ENCODE results near the gene CCDC12. TPM values are rescaled to one million over a fixed set of nuclear protein-coding genes. Genes with fewer than 3 reads are reported as not detected.

CCDC12 gene
- total and polyA plus RNA-seq, 9 of the 15 experiments (the other 6 are each of a cell fraction or from before 2014, with no cell fraction given), result 8.9 to 201 (median 86.9) TPM

DNA sequence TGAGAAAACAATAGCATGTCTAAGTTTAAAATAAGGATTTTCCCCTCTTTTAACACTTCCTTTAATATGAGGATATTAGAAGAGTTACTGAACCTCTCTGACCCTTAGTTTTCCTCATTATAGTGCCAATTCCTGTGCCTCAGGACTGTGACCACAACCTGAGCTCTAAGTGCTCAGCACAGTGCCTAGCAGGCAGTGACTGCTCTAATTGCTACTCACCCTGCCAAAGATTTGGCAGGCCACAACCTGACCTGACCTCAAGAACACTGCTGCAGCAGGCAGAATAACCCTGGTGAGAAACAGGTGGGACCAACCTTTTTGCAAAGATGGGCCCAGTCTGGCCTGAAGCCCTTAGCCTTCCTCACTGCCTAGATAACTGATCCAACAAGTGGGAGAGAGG is 38.6 kb upstream of the CCDC12 start:
- ChIA-PET POLR2A (interaction anchor here (0.7 kb wide), 1 partner anchor 31 kb away, joined by 5 read pairs; no protein-coding TSS in a partner anchor), CTCF (ENCODE audit: low intra/inter-chr PET ratio) (no interaction called here)
- no peak overlapping the region for H3K9ac ChIP-seq (ENCODE audit: insufficient read depth in 1 of 2, low read depth in 2 of 2, low read length in 2 of 2)

DNA sequence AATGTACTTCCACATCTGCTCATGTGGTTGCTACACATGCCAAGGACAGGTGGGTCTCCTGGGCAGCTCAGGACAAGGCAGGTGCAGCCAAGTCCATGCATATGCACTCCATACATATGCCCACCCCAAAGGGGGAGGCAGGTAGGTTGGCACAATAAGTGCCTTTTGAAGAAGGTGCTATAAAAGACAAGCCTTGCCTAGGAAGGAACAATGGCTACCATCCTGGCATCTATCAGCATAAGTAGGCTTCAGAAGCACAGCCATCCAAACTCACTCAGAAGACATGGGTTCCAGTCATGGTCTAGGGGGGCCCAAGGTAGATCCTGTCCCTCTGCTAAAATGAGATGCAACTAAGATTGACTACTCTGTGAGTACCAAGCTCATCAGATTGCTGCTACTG is 37.5 kb upstream of the CCDC12 start:
- H3K9me3 ChIP-seq (replicated peaks; ENCODE audit: control insufficient read depth, insufficient read depth, low read depth, low read length), result no peaks in the 10 kb centered on the region
- DNase-seq (ENCODE audit: extremely low read depth in 1 of 4, low spot score in 3 of 4) (no peak), FAIRE-seq (no peak), ATAC-seq (no peak)
- peaks cover 14 to 27% of the 10 kb centered on the region in 2 experiments for H3K4me1 ChIP-seq (replicated peaks in 1 of 2; ENCODE audit: control insufficient read depth in 2 of 2, insufficient read depth in 2 of 2, low read length in 2 of 2)
- no peak overlapping the region for H3K9ac ChIP-seq (ENCODE audit: insufficient read depth in 1 of 2, low read depth in 2 of 2, low read length in 2 of 2)
- ChIA-PET CTCF (ENCODE audit: low intra/inter-chr PET ratio) (interaction anchor here (0.7 kb wide), 1 partner anchor 252 kb away, joined by 3 read pairs; no protein-coding TSS in a partner anchor), POLR2A (no interaction called here)
- H2AFZ ChIP-seq (ENCODE audit: low read depth, low read length), result no peak overlapping the region
- no peaks in the 10 kb centered on the region for H3K79me2 ChIP-seq (ENCODE audit: control insufficient read depth, insufficient read depth, low read length)
- no peaks in the 10 kb centered on the region for H4K20me1 ChIP-seq (replicated peaks; ENCODE audit: control insufficient read depth, insufficient read depth, low read length)
- no TSS peak for BruUV-seq (replicated peaks)
- no peaks in the 10 kb centered on the region for H3K27me3 ChIP-seq (ENCODE audit: control insufficient read depth in 2 of 2, insufficient read depth in 2 of 2, low read length in 2 of 2)
- intact Hi-C loops (cut with micrococcal nuclease) (loop anchor here (10.0 kb wide), 2 partner anchors 311 to 361 kb away; no protein-coding TSS in a partner anchor), in situ Hi-C loops (cut with MboI) (no loop called here)
- no peaks in the 10 kb centered on the region for H3K9me1 ChIP-seq (ENCODE audit: control insufficient read depth, insufficient read depth, low read length)
- no peak for TF ChIP-seq HMGN3 (IDR thresholded peaks at IDR 0.05; ENCODE audit: borderline replicate concordance, extremely low read depth, insufficient read length, low read depth, low read length)
- TF ChIP-seq POLR2AphosphoS5 (IDR thresholded peaks at IDR 0.05; ENCODE audit: control insufficient read depth, insufficient read depth, low read depth, low read length), result peak; percentile 3; the same call in 1 of the 2 replicates
- no peak overlapping the region for H3K4me2 ChIP-seq (ENCODE audit: insufficient read depth, low read length)
- no peak overlapping the region for H3K4me3 ChIP-seq
- no peak overlapping the region for H3K27ac ChIP-seq (ENCODE audit: extremely low read depth, low read depth, low read length)
- peaks cover 56% of the 10 kb centered on the region for H3K36me3 ChIP-seq (ENCODE audit: control insufficient read depth, insufficient read depth, low read length)

More for the DNA sequence above, 38.6 kb upstream of the CCDC12 start:
- H3K9me3 ChIP-seq (replicated peaks; ENCODE audit: control insufficient read depth, insufficient read depth, low read depth, low read length), result no peaks in the 10 kb centered on the region
- H3K9me1 ChIP-seq (ENCODE audit: control insufficient read depth, insufficient read depth, low read length), result no peaks in the 10 kb centered on the region
- H4K20me1 ChIP-seq (replicated peaks; ENCODE audit: control insufficient read depth, insufficient read depth, low read length), result no peaks in the 10 kb centered on the region
- in situ Hi-C loops (cut with MboI) (no loop called here), intact Hi-C loops (cut with micrococcal nuclease) (loop anchor here (10.0 kb wide), 2 partner anchors 310 to 360 kb away; no protein-coding TSS in a partner anchor)
- BruUV-seq (replicated peaks), result no TSS peak
- ATAC-seq (no peak), DNase-seq (ENCODE audit: extremely low read depth in 1 of 4, low spot score in 3 of 4) (no peak), FAIRE-seq (no peak)
- H2AFZ ChIP-seq (ENCODE audit: low read depth, low read length), result no peak overlapping the region
- TF ChIP-seq RAD21 (CRISPR knock-in tag; conservative IDR thresholded peaks at IDR 0.05 in 1 of 2, IDR thresholded peaks at IDR 0.05 in 1 of 2) (no peak), POLR2A (conservative IDR thresholded peaks at IDR 0.05) (0 out of 2 replicates have a peak, but pooled peaks have one; percentile 46), ZNF133 (CRISPR knock-in tag; IDR thresholded peaks at IDR 0.05) (0 out of 2 replicates have a peak, but pooled peaks have one; percentile 22)
- peaks cover 13 to 27% of the 10 kb centered on the region in 2 experiments for H3K4me1 ChIP-seq (replicated peaks in 1 of 2; ENCODE audit: control insufficient read depth in 2 of 2, insufficient read depth in 2 of 2, low read length in 2 of 2)
- no peak overlapping the region for H3K4me3 ChIP-seq
- H3K27me3 ChIP-seq (ENCODE audit: control insufficient read depth in 2 of 2, insufficient read depth in 2 of 2, low read length in 2 of 2), result no peaks in the 10 kb centered on the region
- peaks cover 58% of the 10 kb centered on the region for H3K36me3 ChIP-seq (ENCODE audit: control insufficient read depth, insufficient read depth, low read length)
- no peak overlapping the region for H3K27ac ChIP-seq (ENCODE audit: extremely low read depth, low read depth, low read length)
- no peak overlapping the region for H3K4me2 ChIP-seq (ENCODE audit: insufficient read depth, low read length)
- H3K79me2 ChIP-seq (ENCODE audit: control insufficient read depth, insufficient read depth, low read length), result no peaks in the 10 kb centered on the region
